H1 (cell line): ENCODE measurements around the gene HOXC13. TPM values are rescaled to one million over a fixed set of nuclear protein-coding genes. Genes with fewer than 3 reads are reported as not detected.

Experiments
- HDAC2 ChIP-seq, 2 experiments: fragments of 300-600 bp in 1 of 2; sonication (generic) in 1 of 2; IDR thresholded peaks; 2 replicates each; pipeline ENCODE4 v1.6.1; 2011 to 2012; ENCODE audit warnings: low read depth in 2 of 2, low read length in 2 of 2, mild to moderate bottlenecking in 2 of 2, moderate library complexity in 2 of 2, borderline replicate concordance in 1 of 2, inconsistent platforms in 1 of 2
- polyA plus RNA-seq, 7 experiments: library from polyadenylated mRNA; depleted of rRNA in 3 of 7; stranded (reverse) in 5 of 7; unstranded in 2 of 7; fragments of >200 nt in 5 of 7; fragments of 200-250 nt in 2 of 7; gene quantifications; 1 replicate in 5 of 7; 2 replicates in 1 of 7; 4 replicates in 1 of 7; pipeline versions ENCODE4 v1.2.1 to v1.2.3, GENCODE V29; 2011 to 2013; ENCODE audit warnings: missing spikeins in 2 of 7, mixed read lengths in 2 of 7
- total RNA-seq: library from RNA; stranded (reverse); fragmentation: NEBNext Ultra II Directional; extraction: Animal tissue kit (Norgen Biotek cat#: 25700); gene quantifications from 2 replicates; pipeline ENCODE4 v1.2.1, GENCODE V29; 2021

Gene HOXC13
- total and polyA plus RNA-seq, 2 of the 8 experiments (the other 6 are each of a cell fraction or from before 2014, with no cell fraction given) = 0.02 TPM; not detected in 1

- no peak for TF ChIP-seq HDAC2 (IDR thresholded peaks at IDR 0.05; ENCODE audit: borderline replicate concordance in 1 of 2, low read depth in 2 of 2, low read length in 2 of 2)
Observed at GRCh38 chr12:53954694-53955035, 16.0 kb downstream of the HOXC13 start, which contains the start of gene HOXC12 (continued).
